Smooth muscle cell (in vitro differentiated cells): ENCODE results near the gene PAM. TPM values are rescaled to one million over a fixed set of nuclear protein-coding genes. Genes with fewer than 3 reads are reported as not detected.

Experiments used
- DNase-seq: peaks from one replicate; lab custom pipeline; 2025; ENCODE audit not compliant: unreplicated experiment; lab: John Stamatoyannopoulos, UW
- H2AFZ ChIP-seq: fragments of 200-600 bp; sonication (generic); 2 replicates; pipeline ENCODE4 v1.6.0; 2016; ENCODE audit warnings: antibody characterized with exemption, low read depth, mild to moderate bottlenecking
- H3F3A ChIP-seq: fragments of 200-600 bp; sonication (generic); 2 replicates; pipeline ENCODE4 v1.6.0; 2017; ENCODE audit warnings: antibody characterized with exemption, low read depth
- H3K27ac ChIP-seq: fragments of 200-600 bp; sonication (generic); 2 replicates; pipeline ENCODE4 v1.5.1; 2016; ENCODE audit warnings: low read depth, mild to moderate bottlenecking
- H3K27me3 ChIP-seq: fragments of 200-600 bp; sonication (generic); 2 replicates; pipeline ENCODE4 v1.6.1; 2016; ENCODE audit warnings: low read depth, mild to moderate bottlenecking
- H3K36me3 ChIP-seq: fragments of 200-600 bp; sonication (generic); 2 replicates; pipeline ENCODE4 v1.5.1; 2016; ENCODE audit warnings: low read depth
- H3K4me1 ChIP-seq: fragments of 200-600 bp; sonication (generic); 2 replicates; pipeline ENCODE4 v1.5.1; 2016; ENCODE audit warnings: low read depth
- H3K4me2 ChIP-seq: fragments of 200-600 bp; sonication (generic); 2 replicates; pipeline ENCODE4 v1.6.0; 2016; ENCODE audit warnings: mild to moderate bottlenecking
- H3K4me3 ChIP-seq: fragments of 200-600 bp; sonication (generic); 2 replicates; pipeline ENCODE4 v1.5.1; 2016; ENCODE audit warnings: mild to moderate bottlenecking
- H3K79me2 ChIP-seq: fragments of 200-600 bp; sonication (generic); 2 replicates; pipeline ENCODE4 v1.6.0; 2016; ENCODE audit warnings: low read depth, mild to moderate bottlenecking
- H3K9ac ChIP-seq: fragments of 200-600 bp; sonication (generic); 2 replicates; pipeline ENCODE4 v1.6.0; 2016; ENCODE audit warnings: low read depth
- H3K9me3 ChIP-seq: fragments of 200-600 bp; sonication (generic); replicated peaks from 2 replicates; pipeline ENCODE4 v1.5.1; 2016; ENCODE audit warnings: low read depth
- H4K20me1 ChIP-seq: fragments of 200-600 bp; sonication (generic); 2 replicates; pipeline ENCODE4 v1.6.0; 2016; ENCODE audit warnings: low read depth
- CTCF ChIP-seq: fragments of 200-600 bp; sonication (generic); IDR thresholded peaks from 2 replicates; pipeline ENCODE4 v1.5.1; 2017; ENCODE audit warnings: borderline replicate concordance, mild to moderate bottlenecking, antibody characterized with exemption; ENCODE audit not compliant: insufficient read depth, poor library complexity, severe bottlenecking
- WGBS: methylation state at CpG from one replicate; pipeline ENCODE4 v1.1.7; 2016; ENCODE audit warnings: low lambda C conversion rate; 5-methylcytosine and 5-hydroxymethylcytosine counted together
- polyA plus RNA-seq: library from polyadenylated mRNA; unstranded; fragments of >200 nt; fragmentation: Nextera tagmentation; extraction: Ambion mirVana; gene quantifications from 2 replicates; pipeline ENCODE4 v1.2.1, GENCODE V29; 2016
- total RNA-seq: library from RNA; depleted of rRNA; stranded (reverse); fragments of >200 nt; gene quantifications from 2 replicates; pipeline ENCODE4 v1.2.3, GENCODE V29; 2014

Gene PAM
- total and polyA plus RNA-seq, 2 experiments from 2014 or later, result 117 to 155 TPM

GRCh38 chr5:102845041-102845440, 89.9 kb downstream of the PAM start:
- no peaks in the 10 kb centered on the region for H3K36me3 ChIP-seq

GRCh38 chr5:102850503-102850902, 95.4 kb downstream of the PAM start:
- H3K36me3 ChIP-seq, result no peaks in the 10 kb centered on the region
- H3F3A ChIP-seq, result no peaks in the 10 kb centered on the region
- H3K79me2 ChIP-seq, result no peaks in the 10 kb centered on the region
- no peak overlapping the region for H3K4me2 ChIP-seq
- H4K20me1 ChIP-seq, result peaks cover 11% of the 10 kb centered on the region
- TF ChIP-seq CTCF, result no peak
- no peaks in the 10 kb centered on the region for H3K27me3 ChIP-seq
- 99% methylated on average over 7 of the region's 7 CpGs for WGBS
- no peak overlapping the region for H3K27ac ChIP-seq
- H3K4me3 ChIP-seq, result no peak overlapping the region
- H3K4me1 ChIP-seq, result no peaks in the 10 kb centered on the region
- H2AFZ ChIP-seq, result no peak overlapping the region
- no peak for DNase-seq
- no peak overlapping the region for H3K9ac ChIP-seq
- no peaks in the 10 kb centered on the region for H3K9me3 ChIP-seq

More at GRCh38 chr5:102845041-102845440, 89.9 kb downstream of the PAM start:
- H3F3A ChIP-seq, result no peaks in the 10 kb centered on the region
- peaks cover 21% of the 10 kb centered on the region for H4K20me1 ChIP-seq
- no peaks in the 10 kb centered on the region for H3K27me3 ChIP-seq
- WGBS, result 73% methylated on average over 5 of the region's 5 CpGs
- no peak overlapping the region for H3K4me3 ChIP-seq
- DNase-seq, result no peak
- no peaks in the 10 kb centered on the region for H3K9me3 ChIP-seq
- H3K79me2 ChIP-seq, result no peaks in the 10 kb centered on the region
- no peak overlapping the region for H2AFZ ChIP-seq
- TF ChIP-seq CTCF, result no peak
- H3K4me2 ChIP-seq, result no peak overlapping the region
- no peaks in the 10 kb centered on the region for H3K4me1 ChIP-seq
- H3K9ac ChIP-seq, result no peak overlapping the region
- no peak overlapping the region for H3K27ac ChIP-seq

GRCh38 chr5:102853680-102854079, 98.6 kb downstream of the PAM start:
- Histone ChIP-seq H3K79me2 (no peaks in the 10 kb centered on the region), H3K36me3 (no peaks in the 10 kb centered on the region), H3K9ac (no peak overlapping the region), H3K4me1 (no peaks in the 10 kb centered on the region), H3K4me2 (no peak overlapping the region), H3K9me3 (no peaks in the 10 kb centered on the region), H2AFZ (no peak overlapping the region), H3K27me3 (no peaks in the 10 kb centered on the region), H3F3A (no peaks in the 10 kb centered on the region), H4K20me1 (peaks cover 19% of the 10 kb centered on the region), H3K27ac (no peak overlapping the region), H3K4me3 (no peak overlapping the region)
- no peak for DNase-seq
- WGBS, result 97% methylated on average over 4 of the region's 4 CpGs
- no peak for TF ChIP-seq CTCF

DNA sequence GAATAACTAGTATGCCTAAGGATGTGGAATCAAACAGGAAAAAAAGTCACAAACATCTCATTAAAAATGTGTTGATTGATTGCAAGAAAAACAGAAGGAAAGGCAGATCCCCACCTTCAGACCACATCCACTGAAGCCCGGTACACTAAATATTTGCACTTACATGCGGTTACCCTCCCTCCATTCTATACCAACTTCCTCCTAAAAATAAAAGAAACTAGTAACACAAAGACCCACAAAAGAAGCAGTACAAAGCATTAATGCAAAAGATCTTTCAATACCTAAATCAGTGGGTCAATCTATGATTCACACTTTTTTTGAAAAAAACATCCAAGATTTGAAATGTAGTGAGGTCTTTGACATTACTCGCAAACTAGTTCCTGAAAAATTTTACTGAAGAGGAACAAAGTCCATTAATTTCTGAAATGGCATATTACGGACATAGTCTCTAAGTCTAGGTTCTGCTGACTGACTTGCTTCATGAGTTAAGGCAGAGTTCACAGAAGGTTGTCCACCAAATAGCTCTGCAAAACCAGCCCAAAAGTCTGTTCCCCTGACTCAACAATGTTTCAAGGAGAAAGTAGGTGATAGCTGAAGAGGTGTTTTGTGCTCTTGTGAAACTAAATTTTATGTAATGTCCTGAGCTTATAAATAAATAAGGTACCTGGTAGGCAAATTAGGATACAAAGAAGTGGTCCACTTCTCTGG, 100.7 kb downstream of the PAM start:
- Histone ChIP-seq H3F3A (no peaks in the 10 kb centered on the region), H3K27ac (no peak overlapping the region), H4K20me1 (peaks cover 19% of the 10 kb centered on the region), H3K27me3 (no peaks in the 10 kb centered on the region), H2AFZ (no peak overlapping the region), H3K4me1 (no peaks in the 10 kb centered on the region), H3K36me3 (no peaks in the 10 kb centered on the region), H3K79me2 (no peaks in the 10 kb centered on the region), H3K9ac (no peak overlapping the region), H3K4me2 (no peak overlapping the region), H3K9me3 (no peaks in the 10 kb centered on the region), H3K4me3 (no peak overlapping the region)
- WGBS, result 97% methylated on average over 4 of the region's 4 CpGs
- no peak for DNase-seq
- no peak for TF ChIP-seq CTCF
